NCI-H446 treated with DMSO at 0.1 percent for 48 hours (cell line): Measurements from ENCODE around the gene ZNF573.

Experiments used
- DNase-seq: peaks from one replicate; lab custom pipeline; 2025; lab: John Stamatoyannopoulos, UW

The ZNF573 gene

DNA sequence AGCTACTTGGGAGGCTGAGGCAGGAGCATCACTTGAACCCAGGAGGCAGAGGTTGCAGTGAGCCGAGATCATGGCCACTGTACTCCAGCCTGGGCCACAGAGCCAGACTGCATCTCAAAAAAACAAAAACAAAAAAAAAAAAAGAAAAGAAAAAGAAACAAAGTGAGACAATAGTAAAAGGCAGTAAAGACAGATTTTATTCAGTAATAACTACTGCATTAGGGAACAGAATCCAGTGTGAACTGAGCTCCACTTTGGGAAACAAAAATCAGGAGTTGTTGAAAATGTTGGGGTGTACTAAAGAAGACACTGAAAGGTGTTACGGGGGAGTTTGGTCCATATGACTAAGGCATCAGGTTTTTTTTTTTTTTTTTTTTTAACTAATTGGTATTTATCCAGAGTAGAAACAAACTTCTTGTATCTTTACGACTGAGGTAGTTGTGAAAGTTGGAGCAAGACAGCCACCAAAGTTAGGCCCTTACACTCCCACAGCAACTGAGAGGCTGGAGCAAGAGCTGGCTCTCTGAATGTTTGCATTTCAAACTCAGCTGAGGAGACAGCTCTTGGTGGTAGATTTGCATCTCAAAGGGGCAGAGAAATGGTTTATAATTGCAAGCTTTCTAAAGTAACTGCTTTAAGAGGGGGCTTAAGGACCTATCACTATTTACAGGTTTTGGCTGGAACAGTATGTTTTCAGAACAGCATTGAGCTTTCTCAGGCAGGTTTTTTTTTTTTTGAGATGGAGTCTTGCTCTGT, 84.1 kb downstream of the ZNF573 start:
- no peak for DNase-seq

DNA sequence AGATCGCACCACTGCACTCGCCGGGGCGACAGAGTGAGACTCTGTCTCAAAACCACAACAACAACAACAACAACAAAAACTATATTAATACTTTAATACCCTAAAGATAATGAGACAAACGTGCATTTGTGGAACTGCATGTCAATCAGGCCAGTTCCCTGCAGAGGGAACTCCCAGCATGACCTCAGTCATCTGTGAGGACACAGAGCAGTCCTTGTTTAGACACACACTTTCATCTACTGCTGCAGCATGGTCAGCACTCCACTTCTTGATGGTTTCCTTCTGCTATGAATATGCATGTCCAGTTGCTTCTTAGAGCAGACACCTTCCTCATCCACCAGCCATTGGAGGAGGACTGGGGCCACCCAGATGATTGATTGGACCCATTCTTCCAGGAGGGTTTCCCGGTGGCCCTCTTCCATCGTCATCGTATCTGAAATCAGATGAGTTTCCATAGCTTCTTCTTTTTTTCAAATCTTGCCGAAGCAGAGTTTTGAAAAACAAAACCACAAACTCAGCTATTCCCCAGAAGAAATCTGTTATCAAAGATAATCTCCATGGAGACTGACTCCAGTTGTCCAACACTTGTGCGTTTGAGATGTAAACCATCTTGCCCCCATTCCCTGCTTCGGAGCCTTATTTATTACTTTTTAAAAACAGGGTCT, 86.3 kb downstream of the ZNF573 start:
- DNase-seq: no peak

- DNase-seq: no peak
Observed at GRCh38 chr19:37691881-37692504, 87.4 kb downstream of the ZNF573 start.
